T-helper 17 cell (primary cell): Measurements from ENCODE around the gene FNDC1. TPM values are rescaled to one million over a fixed set of nuclear protein-coding genes. Genes with fewer than 3 reads are reported as not detected.
"Not testable (repeated sequence)": the region's sequence is repeated elsewhere in the genome, so short reads cannot be mapped to it uniquely, and the experiment has no call there.

Source experiments
- ATAC-seq: fragments of 150-1000 bp; cut with Tn5 transposase; 2 replicates; pipeline ENCODE4 v1.10.0; 2021; ENCODE audit warnings: mild to moderate bottlenecking, moderate library complexity
- DNase-seq, 3 donors: peaks; one replicate each; pipeline versions ENCODE4 v3.0.0 to v3.0.0-alpha.2; 2020 to 2021
- H3K9me3 ChIP-seq: one replicate; pipeline ENCODE4 v1.7.0; 2013; ENCODE audit warnings: low read length, mild to moderate bottlenecking; ENCODE audit not compliant: control insufficient read depth, poor library complexity, severe bottlenecking
- H3K27ac Mint-ChIP-seq: one replicate; pipeline ENCODE4 v1.8.0; 2022; ENCODE audit warnings: mild to moderate bottlenecking, moderate library complexity, mixed read lengths
- H3K27me3 Mint-ChIP-seq: one replicate; pipeline ENCODE4 v1.8.0; 2022; ENCODE audit warnings: mixed read lengths
- H3K36me3 Mint-ChIP-seq: one replicate; pipeline ENCODE4 v1.8.0; 2022; ENCODE audit warnings: low read depth, mixed read lengths
- H3K4me1 Mint-ChIP-seq: one replicate; pipeline ENCODE4 v1.8.0; 2022; ENCODE audit warnings: mild to moderate bottlenecking, mixed read lengths
- H3K4me3 Mint-ChIP-seq: one replicate; pipeline ENCODE4 v1.8.0; 2022; ENCODE audit warnings: mild to moderate bottlenecking, moderate library complexity, mixed read lengths
- total RNA-seq, 4 donors: library from RNA in 2 of 4; stranded (reverse) in 2 of 4; gene quantifications; one replicate each; pipeline ENCODE4 v1.2.3 and lab custom pipeline; 2022 to 2026

The FNDC1 gene
- total RNA-seq (not detected), total RNA-seq (lab: John Stamatoyannopoulos, UW) (0 to 0.12 reads per million in 2 donors)

DNA sequence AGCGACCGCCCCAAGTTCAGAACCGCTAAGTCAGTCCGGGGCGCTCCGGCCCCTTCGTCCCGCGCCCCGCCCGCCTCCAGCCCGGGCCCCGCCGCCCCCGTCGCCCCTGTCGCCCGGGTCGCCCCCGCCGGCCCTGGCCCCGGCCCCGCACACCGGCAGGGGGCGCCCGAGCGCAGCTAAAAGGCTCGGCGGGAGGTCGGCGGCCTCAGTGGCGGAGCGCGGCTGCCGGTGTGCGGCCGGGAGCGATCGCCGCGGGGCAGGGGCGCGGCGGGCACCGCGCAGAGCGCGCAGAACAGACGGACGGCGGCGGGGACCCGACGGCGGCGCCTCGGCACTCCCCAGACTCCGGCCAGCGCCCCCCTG lies at the start of gene FNDC1:
TSS of gene FNDC1 (plus strand) at position 208 of the 363 bp plus-strand sequence. CDS start 197 bp downstream, outside the sequence.
- Mint-ChIP-seq H3K36me3 (peaks cover 3% of the 10 kb centered on the region), H3K4me1 (peaks cover 19% of the 10 kb centered on the region), H3K4me3 (peak within 1 kb of the TSS; percentile 89), H3K27me3 (peaks cover 89% of the 10 kb centered on the region), H3K27ac (peak within 1 kb of the TSS; percentile 37)
- ATAC-seq, result peak; percentile 84
- peak; percentile 35 to 67 (median 52) for DNase-seq
- no peaks in the 10 kb centered on the region for H3K9me3 ChIP-seq

DNA sequence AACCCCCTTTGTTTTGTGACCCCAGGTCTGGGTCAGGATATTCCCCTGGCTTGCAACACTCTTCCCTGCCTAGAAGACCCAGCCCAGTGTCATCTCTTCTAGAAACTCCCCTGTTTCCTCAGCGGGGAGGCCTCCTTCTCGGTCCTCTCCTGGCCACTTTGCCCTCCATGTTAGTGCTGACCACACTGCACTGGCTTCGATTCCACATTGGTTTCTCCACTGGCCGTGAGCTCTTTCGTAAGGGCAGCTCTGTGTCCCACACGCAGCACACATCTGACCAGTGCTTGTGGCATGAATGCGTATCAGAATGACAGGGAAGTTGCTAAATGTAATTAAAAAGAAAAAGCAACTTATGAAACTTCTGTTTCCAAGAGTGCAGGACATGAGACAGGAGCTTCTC lies 49.4 kb upstream of the FNDC1 start:
- no peaks in the 10 kb centered on the region for H3K9me3 ChIP-seq
- H3K4me1 Mint-ChIP-seq, result no peaks in the 10 kb centered on the region
- no peak overlapping the region for H3K27ac Mint-ChIP-seq
- peaks cover 6% of the 10 kb centered on the region for H3K27me3 Mint-ChIP-seq
- ATAC-seq, result no peak
- no peak overlapping the region for H3K4me3 Mint-ChIP-seq
- no peaks in the 10 kb centered on the region for H3K36me3 Mint-ChIP-seq
- no peak for DNase-seq

DNA sequence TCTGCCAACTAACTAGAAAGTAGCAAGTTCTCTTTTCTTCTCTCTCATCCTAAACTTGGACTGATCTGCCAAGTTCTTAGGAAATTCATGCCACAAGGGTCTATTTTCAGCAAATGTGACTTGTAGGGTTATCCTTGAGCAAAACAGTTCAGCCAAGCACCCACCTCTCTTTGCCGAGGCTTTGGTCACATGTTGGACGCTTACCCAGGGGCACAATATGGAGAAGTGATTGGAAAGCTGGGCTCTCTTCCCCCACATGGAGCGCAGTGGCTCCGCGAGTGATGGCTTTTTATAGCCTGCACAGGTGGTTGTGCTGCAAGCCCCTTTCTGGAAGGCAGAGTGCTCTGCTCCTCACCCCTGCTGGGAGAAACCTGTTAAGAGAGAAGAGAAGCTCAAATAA lies 47.7 kb upstream of the FNDC1 start:
- H3K9me3 ChIP-seq, result no peaks in the 10 kb centered on the region
- H3K27me3 Mint-ChIP-seq, result peaks cover 6% of the 10 kb centered on the region

GRCh38 chr6:159122453-159122852 lies 46.7 kb upstream of the FNDC1 start:
- ATAC-seq (no peak), DNase-seq (no peak)
- no peaks in the 10 kb centered on the region for H3K36me3 Mint-ChIP-seq
- H3K4me1 Mint-ChIP-seq, result no peaks in the 10 kb centered on the region
- H3K27ac Mint-ChIP-seq, result no peak overlapping the region
- H3K4me3 Mint-ChIP-seq, result no peak overlapping the region
- H3K27me3 Mint-ChIP-seq, result peaks cover 6% of the 10 kb centered on the region
- no peaks in the 10 kb centered on the region for H3K9me3 ChIP-seq

More for the DNA sequence above, 47.7 kb upstream of the FNDC1 start:
- no peak overlapping the region for H3K27ac Mint-ChIP-seq
- H3K4me3 Mint-ChIP-seq, result no peak overlapping the region
- H3K4me1 Mint-ChIP-seq, result no peaks in the 10 kb centered on the region
- DNase-seq, result no peak
- no peak for ATAC-seq
- H3K36me3 Mint-ChIP-seq, result no peaks in the 10 kb centered on the region

DNA sequence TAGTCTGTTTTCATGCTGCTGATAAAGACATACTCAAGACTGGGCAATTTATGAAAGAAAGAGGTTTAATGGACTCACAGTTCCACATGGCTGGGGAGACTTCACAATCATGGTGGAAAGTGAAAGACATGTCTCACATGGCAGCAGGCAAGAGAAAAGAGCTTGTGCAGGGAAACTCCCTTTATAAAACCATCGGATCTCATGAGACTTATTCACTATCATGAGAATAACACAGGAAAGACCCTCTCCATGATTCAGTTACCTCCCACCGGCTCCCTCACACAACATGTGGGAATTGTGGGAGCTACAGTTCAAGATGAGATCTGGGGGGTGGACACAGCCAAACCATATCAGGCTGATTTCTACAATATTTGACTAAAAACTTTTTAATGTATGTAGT lies 45.4 kb upstream of the FNDC1 start:
- not testable (repeated sequence) for DNase-seq, H3K27me3 Mint-ChIP-seq, H3K27ac Mint-ChIP-seq, H3K36me3 Mint-ChIP-seq, H3K9me3 ChIP-seq, ATAC-seq, H3K4me1 Mint-ChIP-seq, H3K4me3 Mint-ChIP-seq

GRCh38 chr6:159125014-159125609 lies 44.1 kb upstream of the FNDC1 start:
- no peaks in the 10 kb centered on the region for H3K9me3 ChIP-seq
- Mint-ChIP-seq H3K36me3 (no peaks in the 10 kb centered on the region), H3K27me3 (peaks cover 6% of the 10 kb centered on the region), H3K4me1 (no peaks in the 10 kb centered on the region), H3K27ac (no peak overlapping the region), H3K4me3 (no peak overlapping the region)
- no peak for DNase-seq
- ATAC-seq, result no peak

- peaks cover 6% of the 10 kb centered on the region for H3K27me3 Mint-ChIP-seq
- no peak for DNase-seq
Measured at GRCh38 chr6:159125951-159126352, 43.2 kb upstream of the FNDC1 start.

GRCh38 chr6:159126590-159126989 lies 42.6 kb upstream of the FNDC1 start:
- no peak overlapping the region for H3K27ac Mint-ChIP-seq

More at GRCh38 chr6:159125951-159126352, 43.2 kb upstream of the FNDC1 start:
- no peaks in the 10 kb centered on the region for H3K9me3 ChIP-seq
- H3K27ac Mint-ChIP-seq, result peak overlapping the region; percentile 34
- no peaks in the 10 kb centered on the region for H3K4me1 Mint-ChIP-seq
- H3K4me3 Mint-ChIP-seq, result no peak overlapping the region
- no peak for ATAC-seq
- no peaks in the 10 kb centered on the region for H3K36me3 Mint-ChIP-seq

GRCh38 chr6:159127701-159128100 lies 41.5 kb upstream of the FNDC1 start:
- no peak for DNase-seq
- Mint-ChIP-seq H3K36me3 (no peaks in the 10 kb centered on the region), H3K27me3 (peaks cover 6% of the 10 kb centered on the region), H3K4me3 (no peak overlapping the region), H3K27ac (no peak overlapping the region), H3K4me1 (no peaks in the 10 kb centered on the region)
- H3K9me3 ChIP-seq, result no peaks in the 10 kb centered on the region
- no peak for ATAC-seq

More at GRCh38 chr6:159126590-159126989, 42.6 kb upstream of the FNDC1 start:
- no peak overlapping the region for H3K4me3 Mint-ChIP-seq
- no peaks in the 10 kb centered on the region for H3K36me3 Mint-ChIP-seq
- ATAC-seq, result no peak
- no peaks in the 10 kb centered on the region for H3K9me3 ChIP-seq
- DNase-seq, result no peak
- no peaks in the 10 kb centered on the region for H3K4me1 Mint-ChIP-seq
- H3K27me3 Mint-ChIP-seq, result peaks cover 6% of the 10 kb centered on the region

DNA sequence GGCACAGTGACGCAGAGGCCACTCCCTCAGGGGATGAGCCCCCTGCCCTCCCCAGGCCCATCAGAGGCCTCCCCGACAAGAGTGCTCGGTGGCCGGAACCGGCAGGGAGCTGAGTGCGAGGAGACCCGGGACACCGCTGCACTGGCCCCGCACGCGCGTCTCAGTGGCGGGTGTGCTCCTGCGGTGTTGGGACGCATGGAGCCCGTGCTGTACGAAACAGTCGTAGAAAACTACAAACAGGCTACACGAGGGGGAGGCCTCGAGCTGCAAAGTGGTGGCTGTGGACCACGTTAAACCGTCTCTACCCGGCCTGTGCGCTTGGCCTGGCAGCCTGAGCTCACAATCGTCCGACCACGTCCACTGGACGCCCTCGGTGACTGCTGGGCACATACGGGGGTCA lies 40.2 kb upstream of the FNDC1 start:
- peaks cover 2% of the 10 kb centered on the region for H3K36me3 Mint-ChIP-seq
- H3K27me3 Mint-ChIP-seq, result peaks cover 2% of the 10 kb centered on the region
- no peaks in the 10 kb centered on the region for H3K9me3 ChIP-seq
- H3K27ac Mint-ChIP-seq, result no peak overlapping the region
- H3K4me3 Mint-ChIP-seq, result no peak overlapping the region
- no peak for DNase-seq
- H3K4me1 Mint-ChIP-seq, result peaks cover 3% of the 10 kb centered on the region
- no peak for ATAC-seq

DNA sequence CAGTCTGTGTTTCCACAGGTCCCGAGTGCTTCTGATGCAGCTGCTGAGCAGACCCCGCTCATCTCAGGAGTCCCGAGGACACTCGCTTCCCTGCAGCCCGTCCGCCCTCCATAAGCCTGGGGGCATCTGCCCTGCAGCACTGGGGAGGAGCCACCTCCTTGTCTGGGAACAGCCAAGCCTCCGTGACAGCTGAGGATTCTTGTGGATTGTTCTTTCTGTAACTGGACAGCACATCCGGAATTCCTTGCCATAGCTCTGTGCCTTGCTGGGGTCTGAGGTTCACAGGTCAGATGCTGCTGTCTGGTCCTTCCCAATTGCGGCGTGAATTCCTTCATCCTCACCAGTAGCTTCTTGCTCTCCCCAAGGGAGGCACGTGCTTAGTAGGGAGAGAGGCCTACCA lies 38.4 kb upstream of the FNDC1 start:
- ATAC-seq (no peak), DNase-seq (no peak)
- Mint-ChIP-seq H3K4me1 (peaks cover 3% of the 10 kb centered on the region), H3K36me3 (peaks cover 2% of the 10 kb centered on the region), H3K27ac (no peak overlapping the region), H3K4me3 (no peak overlapping the region), H3K27me3 (peaks cover 9% of the 10 kb centered on the region)
- no peaks in the 10 kb centered on the region for H3K9me3 ChIP-seq

- no peak for DNase-seq
- H3K9me3 ChIP-seq, result no peaks in the 10 kb centered on the region
- Mint-ChIP-seq H3K36me3 (peaks cover 2% of the 10 kb centered on the region), H3K4me1 (peaks cover 3% of the 10 kb centered on the region), H3K27me3 (peaks cover 11% of the 10 kb centered on the region), H3K27ac (peak overlapping the region; percentile 67), H3K4me3 (no peak overlapping the region)
- no peak for ATAC-seq
Measured at GRCh38 chr6:159131709-159132108, 37.5 kb upstream of the FNDC1 start.

- DNase-seq, result no peak
- no peaks in the 10 kb centered on the region for H3K9me3 ChIP-seq
- peaks cover 3% of the 10 kb centered on the region for H3K4me1 Mint-ChIP-seq
- H3K36me3 Mint-ChIP-seq, result peaks cover 2% of the 10 kb centered on the region
- no peak overlapping the region for H3K27ac Mint-ChIP-seq
- no peak overlapping the region for H3K4me3 Mint-ChIP-seq
- no peak for ATAC-seq
- peaks cover 20% of the 10 kb centered on the region for H3K27me3 Mint-ChIP-seq
Measured at GRCh38 chr6:159132664-159133063, 36.5 kb upstream of the FNDC1 start.

DNA sequence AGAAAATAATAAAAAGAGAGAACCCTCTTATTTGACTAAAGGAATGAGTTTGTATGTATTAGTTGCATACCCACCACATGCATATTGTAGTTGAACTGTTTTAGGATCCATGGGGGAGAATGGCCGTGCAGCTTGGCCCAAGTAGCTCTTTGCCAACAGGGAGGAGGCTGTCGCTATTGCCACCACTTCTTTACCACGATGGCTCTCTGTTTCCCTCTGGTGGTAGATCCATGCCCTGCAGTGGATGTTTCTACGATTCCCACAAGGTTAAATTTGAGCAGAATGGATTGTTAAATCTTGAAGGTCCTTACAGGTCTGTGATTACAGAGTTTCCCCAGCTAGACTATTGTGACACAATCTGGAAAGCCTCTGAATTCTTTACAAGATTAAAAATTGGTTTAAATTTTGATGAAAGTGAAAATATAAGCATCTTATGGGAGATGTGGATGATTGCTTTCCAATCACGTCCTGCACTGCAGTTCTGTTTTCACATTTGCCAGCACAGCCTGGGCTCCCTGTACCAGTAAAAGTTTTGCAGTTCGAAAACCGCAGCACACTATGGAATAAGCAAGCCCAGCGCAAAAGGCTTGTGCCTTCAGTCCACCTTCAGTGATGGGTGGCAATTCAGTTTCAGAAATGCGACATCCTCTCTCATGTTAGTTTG lies 34.4 kb upstream of the FNDC1 start:
- peaks cover 32% of the 10 kb centered on the region for H3K27me3 Mint-ChIP-seq
- H3K36me3 Mint-ChIP-seq, result peaks cover 2% of the 10 kb centered on the region
- peak overlapping the region; percentile 19 for H3K27ac Mint-ChIP-seq
- DNase-seq (peak; percentile 46 to 70 (median 52)), ATAC-seq (peak; percentile 96)
- peaks cover 3% of the 10 kb centered on the region for H3K4me1 Mint-ChIP-seq
- no peak overlapping the region for H3K4me3 Mint-ChIP-seq
- no peaks in the 10 kb centered on the region for H3K9me3 ChIP-seq
